K562 (cell line): ENCODE measurements around the gene ZKSCAN4. TPM values are rescaled to one million over a fixed set of nuclear protein-coding genes. Genes with fewer than 3 reads are reported as not detected.
A peak's percentile ranks its signal among the peaks of the same experiment; 100 is the strongest.

Experiments used
- ARID4B ChIP-seq: sonication (generic); formaldehyde crosslinking; IDR thresholded peaks from 2 replicates; pipeline ENCODE4 v1.8.0; 2022; ENCODE audit warnings: mild to moderate bottlenecking, missing genetic modification reagents
- CREM ChIP-seq: IDR thresholded peaks from 2 replicates; pipeline ENCODE4 v1.6.1; 2014; ENCODE audit warnings: antibody characterized with exemption, low read depth
- FOXA1 ChIP-seq: fragments of 450-650 bp; IDR thresholded peaks from 2 replicates; pipeline ENCODE4 v1.6.1; 2016; ENCODE audit warnings: mild to moderate bottlenecking, borderline replicate concordance
- HLTF ChIP-seq: fragments of 450-650 bp; IDR thresholded peaks from 2 replicates; pipeline ENCODE4 v1.6.1; 2016
- KLF16 ChIP-seq: IDR thresholded peaks from 2 replicates; pipeline ENCODE4 v1.6.1; 2016; ENCODE audit warnings: antibody characterized with exemption
- LARP7 ChIP-seq: fragments of 450-650 bp; IDR thresholded peaks from 2 replicates; pipeline ENCODE4 v1.6.1; 2016
- MCM3 ChIP-seq: fragments of 450-650 bp; IDR thresholded peaks from 2 replicates; pipeline ENCODE4 v1.6.1; 2016
- MXI1 ChIP-seq: IDR thresholded peaks from 2 replicates; pipeline ENCODE4 v1.6.1; 2011; ENCODE audit warnings: low read depth, mild to moderate bottlenecking, improper control_type of control experiment, low read length
- POLR2A ChIP-seq: fragments of 450-650 bp; conservative IDR thresholded peaks from 2 replicates; pipeline ENCODE4 v1.6.1; 2016
- WHSC1 ChIP-seq: IDR thresholded peaks from one replicate; pipeline ENCODE4 v1.6.1; 2012; ENCODE audit warnings: low read length, control low read depth, inconsistent platforms
- ZNF592 ChIP-seq: fragments of 450-650 bp; IDR thresholded peaks from 2 replicates; pipeline ENCODE4 v1.6.1; 2017; ENCODE audit warnings: antibody characterized with exemption, mild to moderate bottlenecking
- ZNF668 ChIP-seq: fragments of 250-450 bp; sonication (Bioruptor Pico); IDR thresholded peaks from 2 replicates; pipeline ENCODE4 v1.8.0; 2022; ENCODE audit warnings: mild to moderate bottlenecking, inconsistent platforms
- ZNF830 ChIP-seq: fragments of 250-450 bp; sonication (Bioruptor Pico); IDR thresholded peaks from 2 replicates; pipeline ENCODE4 v1.5.0; 2021; ENCODE audit warnings: mild to moderate bottlenecking
- ZSCAN29 ChIP-seq: fragments of 450-650 bp; IDR thresholded peaks from 2 replicates; pipeline ENCODE4 v1.6.1; 2017
- polyA plus RNA-seq, 8 experiments: library from polyadenylated mRNA; depleted of rRNA in 4 of 8; stranded (reverse) in 5 of 8; unstranded in 3 of 8; fragments of >200 nt; fragmentation: Nextera tagmentation in 2 of 8; fragmentation: Illumina TruSeq in 1 of 8; extraction: Ambion mirVana in 2 of 8; extraction: Trizol in 1 of 8; gene quantifications; 2 replicates each; pipeline versions ENCODE4 v1.2.1 to v1.2.3, GENCODE V29; 2011 to 2014; ENCODE audit warnings: inconsistent platforms in 1 of 8, missing spikeins in 1 of 8
- total RNA-seq, 7 experiments: library from RNA; depleted of rRNA in 6 of 7; stranded (reverse); fragments of >200 nt in 6 of 7; fragmentation: Illumina TruSeq in 2 of 7; extraction: Trizol in 2 of 7; gene quantifications; 2 replicates each; pipeline versions ENCODE4 v1.2.1 to v1.2.3, GENCODE V29; 2011 to 2021; ENCODE audit warnings: low replicate concordance in 1 of 7
- TF ChIP-seq, protein P1 (sequence below): fragments of 200-800 bp; sonication (Bioruptor generic); IDR thresholded peaks from 2 replicates; pipeline ENCODE4 v1.6.1; 2017; ENCODE audit warnings: missing genetic modification characterization, missing compliant biosample characterization
- TF ChIP-seq, protein P2 (sequence below): fragments of 450-650 bp; formaldehyde crosslinking; IDR thresholded peaks from 2 replicates; pipeline ENCODE4 v1.4.0; 2020; ENCODE audit warnings: mild to moderate bottlenecking, moderate library complexity
- TF ChIP-seq, protein P3 (sequence below), 2 experiments: fragments of 450-650 bp in 1 of 2; sonication (generic) in 1 of 2; formaldehyde crosslinking in 1 of 2; IDR thresholded peaks in 1 of 2; conservative IDR thresholded peaks in 1 of 2; 2 replicates each; pipeline versions ENCODE4 v1.6.1 to v1.8.1; 2016 to 2023; ENCODE audit warnings: mild to moderate bottlenecking in 2 of 2, moderate library complexity in 2 of 2, inconsistent platforms in 1 of 2, missing genetic modification reagents in 1 of 2

The ZKSCAN4 gene
- total and polyA plus RNA-seq, 9 of the 15 experiments (the other 6 are each of a cell fraction or from before 2014, with no cell fraction given): 1.2 to 5.3 (median 4.7) TPM

GRCh38 chr6:28212510-28213212, 39.4 kb downstream of the ZKSCAN4 start (continued):
- TF ChIP-seq FOXA1 (no peak), ZNF592 (peak; percentile 95), POLR2A (no peak), HLTF (0 out of 2 replicates have a peak, but pooled peaks have one; percentile 41), MXI1 (peak; percentile 40; the same call in 1 of the 2 replicates), WHSC1 (no peak), ARID4B (CRISPR knock-in tag) (no peak; the same call in 1 of the 2 replicates), ZNF668 (CRISPR knock-in tag) (no peak), LARP7 (no peak), ZNF830 (CRISPR knock-in tag) (no peak), MCM3 (no peak), CREM (peak; percentile 94), ZSCAN29 (no peak), KLF16 (no peak)
- TF ChIP-seq, protein P1, sequence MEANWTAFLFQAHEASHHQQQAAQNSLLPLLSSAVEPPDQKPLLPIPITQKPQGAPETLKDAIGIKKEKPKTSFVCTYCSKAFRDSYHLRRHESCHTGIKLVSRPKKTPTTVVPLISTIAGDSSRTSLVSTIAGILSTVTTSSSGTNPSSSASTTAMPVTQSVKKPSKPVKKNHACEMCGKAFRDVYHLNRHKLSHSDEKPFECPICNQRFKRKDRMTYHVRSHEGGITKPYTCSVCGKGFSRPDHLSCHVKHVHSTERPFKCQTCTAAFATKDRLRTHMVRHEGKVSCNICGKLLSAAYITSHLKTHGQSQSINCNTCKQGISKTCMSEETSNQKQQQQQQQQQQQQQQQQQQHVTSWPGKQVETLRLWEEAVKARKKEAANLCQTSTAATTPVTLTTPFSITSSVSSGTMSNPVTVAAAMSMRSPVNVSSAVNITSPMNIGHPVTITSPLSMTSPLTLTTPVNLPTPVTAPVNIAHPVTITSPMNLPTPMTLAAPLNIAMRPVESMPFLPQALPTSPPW: no peak
- TF ChIP-seq, protein P2, sequence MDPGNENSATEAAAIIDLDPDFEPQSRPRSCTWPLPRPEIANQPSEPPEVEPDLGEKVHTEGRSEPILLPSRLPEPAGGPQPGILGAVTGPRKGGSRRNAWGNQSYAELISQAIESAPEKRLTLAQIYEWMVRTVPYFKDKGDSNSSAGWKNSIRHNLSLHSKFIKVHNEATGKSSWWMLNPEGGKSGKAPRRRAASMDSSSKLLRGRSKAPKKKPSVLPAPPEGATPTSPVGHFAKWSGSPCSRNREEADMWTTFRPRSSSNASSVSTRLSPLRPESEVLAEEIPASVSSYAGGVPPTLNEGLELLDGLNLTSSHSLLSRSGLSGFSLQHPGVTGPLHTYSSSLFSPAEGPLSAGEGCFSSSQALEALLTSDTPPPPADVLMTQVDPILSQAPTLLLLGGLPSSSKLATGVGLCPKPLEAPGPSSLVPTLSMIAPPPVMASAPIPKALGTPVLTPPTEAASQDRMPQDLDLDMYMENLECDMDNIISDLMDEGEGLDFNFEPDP (CRISPR knock-in tag): no peak
- TF ChIP-seq, protein P3, sequence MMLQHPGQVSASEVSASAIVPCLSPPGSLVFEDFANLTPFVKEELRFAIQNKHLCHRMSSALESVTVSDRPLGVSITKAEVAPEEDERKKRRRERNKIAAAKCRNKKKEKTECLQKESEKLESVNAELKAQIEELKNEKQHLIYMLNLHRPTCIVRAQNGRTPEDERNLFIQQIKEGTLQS (IDR thresholded peaks at IDR 0.05): peak; percentile 80
- TF ChIP-seq, protein P3 (CRISPR knock-in tag; conservative IDR thresholded peaks at IDR 0.05): peak; percentile 67; the same call in 1 of the 2 replicates
